AG08396 (cell line): Measurements from ENCODE around the gene PTPN11.
"Not testable (repeated sequence)": the region's sequence is repeated elsewhere in the genome, so short reads cannot be mapped to it uniquely, and the experiment has no call there.

Experiments used
- DNase-seq: peaks from one replicate; pipeline ENCODE4 v3.0.0; 2012; ENCODE audit warnings: low spot score, mixed read lengths

The PTPN11 gene

DNA sequence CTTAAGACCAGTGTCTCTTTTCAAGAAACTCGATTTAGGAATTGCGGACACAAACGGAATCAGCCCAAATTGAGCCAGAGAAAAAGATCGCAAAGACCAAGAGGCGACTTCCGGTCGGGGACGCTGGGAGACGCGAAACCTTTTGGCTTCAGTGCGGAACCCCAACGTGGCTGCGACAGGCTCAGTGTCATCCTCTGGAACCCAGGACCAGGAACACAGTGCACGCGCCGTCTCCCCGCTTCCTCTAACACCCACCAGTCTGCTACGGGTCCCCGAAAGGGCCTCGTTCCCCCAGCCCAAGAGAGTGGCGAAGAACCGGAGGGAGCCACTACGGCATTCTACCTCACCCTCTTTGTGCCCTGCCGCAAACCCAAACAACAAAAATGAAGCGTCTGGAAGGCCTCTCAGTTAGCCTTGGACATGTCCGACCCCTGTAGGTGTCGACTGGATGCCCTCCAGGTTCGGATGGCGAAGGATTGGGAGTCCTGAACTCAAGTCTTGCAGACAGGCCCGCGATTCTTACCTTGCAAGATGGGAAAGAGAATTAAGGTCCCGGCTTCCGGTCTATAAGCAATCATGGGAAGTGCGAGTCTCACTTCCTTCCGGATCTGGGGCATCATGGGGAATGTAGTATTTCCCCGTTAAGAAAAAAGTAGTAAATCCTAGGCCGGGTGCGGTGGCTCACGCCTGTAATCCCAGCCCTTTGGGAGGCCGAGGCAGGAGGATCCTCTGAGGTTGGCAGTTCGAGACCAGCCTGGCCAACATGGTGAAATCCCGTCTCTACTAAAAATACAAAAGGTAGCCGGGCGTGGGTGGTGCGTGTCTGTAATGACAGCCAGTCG, 9.5 kb upstream of the PTPN11 start, which contains the start of gene RPL6:
RPL6 (minus strand) TSS at position 542 of the 842 bp plus-strand sequence. CDS start 949 bp downstream, outside the sequence.
- DNase-seq, result peak; percentile 85

- no peak for DNase-seq
These were observed 8.9 kb upstream of the PTPN11 start for GRCh38 chr12:112409906-112410244.

GRCh38 chr12:112413855-112414625, 4.7 kb upstream of the PTPN11 start:
- DNase-seq, result no peak

GRCh38 chr12:112415457-112415856, 3.3 kb upstream of the PTPN11 start:
- DNase-seq, result not testable (repeated sequence)

DNA sequence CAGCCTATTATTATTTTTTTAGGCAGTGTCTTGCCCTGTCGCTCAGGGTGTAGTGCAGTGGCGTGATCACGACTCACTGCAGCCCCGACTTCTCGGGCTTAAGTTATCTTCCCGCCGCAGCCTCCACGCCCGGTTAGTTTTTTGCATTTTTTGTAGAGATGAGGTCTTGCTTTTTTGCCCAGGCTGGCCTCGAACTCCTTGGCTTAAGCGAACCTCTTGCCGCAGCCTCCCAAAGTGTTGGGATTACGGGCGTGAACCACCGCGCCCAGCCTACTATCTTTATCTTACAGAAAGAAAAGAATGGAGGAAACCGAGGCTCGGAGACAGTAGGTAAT, 507 bp upstream of the PTPN11 start:
- no peak for DNase-seq

DNA sequence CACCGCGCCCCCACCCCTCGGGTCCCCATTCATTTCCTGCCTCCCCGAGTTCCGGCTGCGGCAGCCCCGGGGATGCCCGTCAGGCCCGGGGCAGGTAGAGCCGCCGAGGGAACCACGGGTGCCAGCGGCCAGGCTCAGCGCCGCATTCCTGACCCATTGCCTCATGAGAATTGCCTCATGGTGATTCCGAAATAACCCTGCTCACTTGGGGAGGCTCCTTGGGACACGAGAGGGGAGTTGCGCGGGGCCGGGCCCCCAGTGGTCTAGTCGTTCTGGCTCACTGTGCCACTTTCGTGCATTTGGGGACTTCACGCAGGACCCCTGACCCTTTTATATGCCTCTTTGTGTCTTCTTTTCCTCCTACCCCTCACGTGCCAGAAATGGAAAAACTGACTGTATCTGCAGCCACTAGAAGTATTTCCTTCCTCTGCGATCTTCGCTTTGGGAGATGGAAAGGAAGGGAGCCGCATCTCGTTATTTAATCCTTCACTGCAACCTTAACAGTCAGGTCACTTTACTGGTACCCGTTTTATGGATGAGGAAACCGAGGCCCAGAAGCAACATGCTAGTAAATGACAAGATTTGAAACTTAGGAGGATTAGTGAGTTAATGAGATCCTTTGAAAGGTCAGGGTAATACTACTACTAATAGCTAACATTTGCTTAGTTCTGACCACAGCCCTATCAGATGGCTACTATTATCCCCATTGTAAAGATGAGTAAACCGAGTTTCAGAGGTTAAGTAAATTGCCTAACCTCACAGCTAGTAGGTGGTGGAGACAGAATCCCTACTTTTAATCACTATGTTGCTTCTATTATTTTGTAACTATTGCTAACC, 768 bp downstream of the PTPN11 start:
- DNase-seq, result peak; percentile 89

DNA sequence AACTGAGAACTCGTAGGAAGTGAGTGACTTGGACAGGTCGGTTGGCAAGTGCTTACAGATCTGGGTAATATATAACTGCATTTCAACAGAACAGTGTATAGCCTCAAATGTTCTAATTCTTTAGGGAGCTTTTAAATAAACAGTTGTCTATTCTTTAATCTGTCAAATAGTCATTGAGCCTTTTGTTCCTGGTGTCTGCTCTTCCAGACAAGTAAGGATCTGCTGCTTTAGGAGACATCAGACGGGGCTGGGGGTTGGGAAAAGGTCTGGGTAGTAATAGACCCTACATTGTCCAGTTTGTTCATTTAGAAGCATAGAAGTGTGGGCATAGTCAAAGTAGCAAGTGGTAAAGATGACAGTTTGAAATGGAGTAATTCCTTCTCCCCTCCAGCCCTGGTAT, 2.0 kb downstream of the PTPN11 start:
- DNase-seq, result no peak

- no peak for DNase-seq
These were observed 2.6 kb downstream of the PTPN11 start for GRCh38 chr12:112421363-112421762.

- DNase-seq, result peak; percentile 14
These were observed 3.8 kb downstream of the PTPN11 start for GRCh38 chr12:112422531-112422930.

DNA sequence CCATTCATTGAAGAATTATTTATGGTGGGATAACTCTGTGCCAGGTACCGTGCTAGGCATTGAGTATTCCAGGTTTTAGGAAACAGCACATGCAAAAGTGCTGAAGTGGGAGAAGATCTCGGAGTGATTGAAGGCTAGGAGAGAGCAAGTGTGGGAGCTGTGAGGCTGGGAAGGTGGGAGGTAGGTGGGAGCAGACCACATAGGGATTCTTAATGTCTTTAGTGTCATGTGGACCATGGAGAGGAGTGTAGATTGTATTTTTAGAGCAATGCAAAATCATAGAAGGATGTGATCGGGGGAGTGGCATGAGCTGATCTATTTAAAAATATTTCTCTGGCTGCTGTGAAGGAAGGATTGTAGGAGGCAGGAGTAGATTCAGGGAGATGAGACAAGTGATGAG, 5.4 kb downstream of the PTPN11 start:
- DNase-seq, result no peak

DNA sequence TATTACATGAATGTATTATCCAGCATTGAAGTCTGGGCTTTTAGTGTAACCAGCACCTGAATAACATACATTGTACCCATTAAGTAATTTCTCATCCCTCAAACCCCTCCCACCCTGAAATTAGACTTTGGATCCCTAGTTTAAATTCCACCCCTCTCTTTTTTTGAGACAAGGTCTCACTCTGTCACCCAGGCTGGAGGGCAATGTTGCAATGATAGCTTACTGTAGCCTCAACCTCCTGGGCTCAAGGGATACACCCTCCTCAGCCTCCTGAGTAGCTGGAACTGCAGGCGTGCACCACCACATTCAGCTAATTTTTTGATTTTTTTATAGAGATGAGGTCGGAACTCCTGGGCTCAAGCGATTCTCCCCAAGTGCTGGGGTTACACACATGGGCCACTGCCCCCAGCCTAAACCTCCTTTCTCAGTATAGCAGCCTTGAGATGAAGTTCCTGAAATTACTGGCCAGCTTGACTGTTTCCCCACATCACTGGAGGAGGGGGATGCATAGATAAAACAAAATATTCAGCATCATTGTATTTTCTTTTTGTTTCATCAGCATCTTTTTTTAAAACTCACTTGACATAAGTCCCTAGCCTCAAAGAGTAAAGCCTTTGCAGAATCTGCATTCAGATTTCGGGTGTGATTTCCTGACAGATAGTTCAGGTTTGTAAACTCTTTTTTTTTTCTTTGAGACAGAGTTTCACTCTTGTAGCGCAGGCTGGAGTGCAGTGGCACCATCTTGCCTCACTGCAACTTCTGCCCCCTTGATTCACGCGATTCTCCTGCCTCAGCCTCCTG, 7.0 kb downstream of the PTPN11 start:
- DNase-seq, result no peak

GRCh38 chr12:112427760-112428159, 9.0 kb downstream of the PTPN11 start:
- no peak for DNase-seq

GRCh38 chr12:112430929-112431328, 12.2 kb downstream of the PTPN11 start:
- DNase-seq, result no peak

GRCh38 chr12:112431965-112432364, 13.2 kb downstream of the PTPN11 start:
- no peak for DNase-seq

DNA sequence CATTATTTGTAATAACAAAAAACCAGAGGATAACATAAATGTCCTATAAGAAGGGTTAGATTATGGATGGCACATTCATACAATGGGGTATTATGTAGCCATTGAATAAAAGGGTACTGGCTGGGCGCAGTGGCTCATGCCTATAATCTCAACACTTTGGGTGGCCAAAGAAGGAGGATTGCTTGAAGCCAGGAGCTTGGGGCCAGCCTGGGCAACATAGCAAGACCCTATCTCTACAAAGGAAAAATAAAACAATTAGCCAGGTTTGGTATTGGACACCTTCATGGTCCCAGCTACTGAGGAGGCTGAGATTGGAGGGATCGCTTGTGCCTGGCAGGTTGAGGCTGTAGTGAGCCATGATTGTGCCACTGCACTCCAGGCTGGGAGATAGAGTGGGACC, 14.8 kb downstream of the PTPN11 start:
- DNase-seq, result no peak

GRCh38 chr12:112438645-112439044, 19.9 kb downstream of the PTPN11 start:
- not testable (repeated sequence) for DNase-seq

DNA sequence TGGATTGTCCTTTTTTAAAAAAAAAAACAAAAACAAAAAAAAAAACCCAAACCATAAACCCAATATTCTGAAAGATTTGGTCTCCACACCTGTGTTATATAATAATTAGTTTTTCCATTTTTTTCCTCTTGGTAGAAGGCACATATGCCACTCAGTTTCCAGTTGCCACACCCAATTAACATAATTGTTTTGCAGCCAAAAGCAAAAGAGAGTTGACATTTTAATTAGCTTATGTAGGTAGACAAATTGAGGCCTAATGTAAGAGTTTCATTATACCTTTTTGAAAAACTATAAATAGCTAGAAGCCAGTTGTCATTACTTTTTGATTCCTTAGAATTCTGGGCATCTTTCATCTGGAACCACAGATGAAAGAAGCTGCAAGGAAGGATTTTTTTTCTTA, 21.0 kb downstream of the PTPN11 start:
- no peak for DNase-seq

DNA sequence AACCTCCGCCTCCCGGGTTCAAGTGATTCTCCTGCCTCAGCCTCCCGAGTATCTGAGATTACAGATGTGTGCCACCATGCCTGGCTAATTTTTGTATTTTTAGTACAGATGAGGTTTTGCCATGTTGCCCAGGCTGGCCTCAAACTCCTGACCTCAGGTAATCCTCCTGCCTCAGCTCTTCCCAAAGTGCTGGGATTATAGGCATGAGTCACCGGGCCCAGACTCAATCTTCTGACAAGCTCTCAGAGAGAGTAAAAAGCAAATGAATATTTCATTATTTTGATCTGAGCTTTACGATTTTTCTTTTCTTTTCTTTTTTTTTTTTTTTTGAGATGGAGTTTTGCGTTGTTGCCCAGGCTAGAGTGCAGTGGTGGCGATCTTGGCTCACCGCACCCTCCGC, 21.9 kb downstream of the PTPN11 start:
- DNase-seq, result not testable (repeated sequence)

GRCh38 chr12:112443916-112444315, 25.2 kb downstream of the PTPN11 start:
- DNase-seq, result no peak

- no peak for DNase-seq
These were observed 27.4 kb downstream of the PTPN11 start for GRCh38 chr12:112446008-112446725.

DNA sequence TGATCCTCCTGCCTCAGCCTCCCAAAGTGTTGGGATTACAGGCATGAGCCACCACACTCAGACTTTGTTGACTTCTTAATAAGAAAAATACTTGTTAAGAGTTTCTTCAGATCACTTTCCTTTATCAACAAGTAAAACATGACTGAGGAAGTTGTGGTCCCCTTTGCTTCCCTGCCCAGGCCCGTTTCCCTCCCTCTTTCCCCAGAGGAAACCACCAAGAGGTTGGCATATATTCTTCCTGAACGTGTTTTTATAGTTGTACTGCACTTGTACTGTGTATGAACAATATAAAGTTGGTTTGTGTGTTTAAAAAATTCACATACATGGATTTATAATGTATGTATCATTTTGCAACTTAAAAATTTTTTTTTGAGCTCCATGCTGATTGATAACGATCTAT, 28.4 kb downstream of the PTPN11 start:
- DNase-seq, result no peak
